CD4-positive, alpha-beta memory T cell (primary cell): ENCODE data around the gene GRID1. TPM values are rescaled to one million over a fixed set of nuclear protein-coding genes. Genes with fewer than 3 reads are reported as not detected.

Source experiments
- CTCF ChIA-PET: fragments of 350-600 bp; sonication (Branson Sonifier 250); formaldehyde crosslinking; loops from one replicate; lab custom pipeline; 2021; ENCODE audit warnings: inconsistent platforms; ENCODE audit not compliant: partially characterized antibody; lab: Charles Lee
- POLR2A ChIA-PET: fragments of 350-600 bp; sonication (Branson Sonifier 250); formaldehyde crosslinking; loops from one replicate; lab custom pipeline; 2021; ENCODE audit not compliant: partially characterized antibody; lab: Charles Lee
- DNase-seq, 5 donors: peaks; one replicate each; pipeline versions ENCODE4 v3.0.0 to v3.0.0-alpha.2; 2020 to 2022; ENCODE audit warnings: mixed read lengths in 1 of 5
- H3K27ac ChIP-seq: one replicate; pipeline ENCODE4 v1.7.0; 2013; ENCODE audit warnings: low read depth, low read length
- H3K27me3 ChIP-seq: 2 replicates; pipeline ENCODE4 v1.7.0; 2013; ENCODE audit warnings: mild to moderate bottlenecking, low read length, moderate library complexity; ENCODE audit not compliant: insufficient read depth
- H3K36me3 ChIP-seq: 2 replicates; pipeline ENCODE4 v1.7.0; 2013; ENCODE audit warnings: mild to moderate bottlenecking, low read length, moderate library complexity; ENCODE audit not compliant: insufficient read depth
- H3K4me1 ChIP-seq: 2 replicates; pipeline ENCODE4 v1.7.0; 2013; ENCODE audit warnings: mild to moderate bottlenecking, low read length, moderate library complexity; ENCODE audit not compliant: insufficient read depth
- H3K4me3 ChIP-seq, 2 donors: one replicate each; pipeline ENCODE4 v1.7.0; 2013; ENCODE audit warnings: low read length in 2 of 2, mild to moderate bottlenecking in 1 of 2
- H3K9me3 ChIP-seq, 2 donors: one replicate each; pipeline ENCODE4 v1.7.0; 2013; ENCODE audit warnings: low read length in 2 of 2, control low read depth in 1 of 2; ENCODE audit not compliant: control insufficient read depth in 1 of 2
- H3K27ac Mint-ChIP-seq, 7 donors: one replicate each; pipeline ENCODE4 v1.8.0; 2020 to 2021; ENCODE audit warnings: mixed read lengths in 7 of 7, mild to moderate bottlenecking in 6 of 7, inconsistent platforms in 3 of 7, moderate library complexity in 3 of 7
- H3K27me3 Mint-ChIP-seq, 2 donors: one replicate each; pipeline ENCODE4 v1.8.0; 2020 to 2021; ENCODE audit warnings: mixed read lengths in 2 of 2
- H3K36me3 Mint-ChIP-seq, 2 donors: one replicate each; pipeline ENCODE4 v1.8.0; 2020 to 2021; ENCODE audit warnings: mixed read lengths in 2 of 2, inconsistent platforms in 1 of 2, mild to moderate bottlenecking in 1 of 2
- H3K4me1 Mint-ChIP-seq, 4 donors: one replicate each; pipeline ENCODE4 v1.8.0; 2020 to 2021; ENCODE audit warnings: mixed read lengths in 4 of 4, mild to moderate bottlenecking in 1 of 4
- H3K4me3 Mint-ChIP-seq, 8 donors: one replicate each; pipeline ENCODE4 v1.8.0; 2020 to 2021; ENCODE audit warnings: mixed read lengths in 8 of 8, mild to moderate bottlenecking in 7 of 8, moderate library complexity in 6 of 8, inconsistent platforms in 3 of 8
- H3K9me3 Mint-ChIP-seq, 8 donors: one replicate each; pipeline ENCODE4 v1.8.0; 2020 to 2021; ENCODE audit warnings: mixed read lengths in 8 of 8, mild to moderate bottlenecking in 5 of 8, inconsistent platforms in 3 of 8, moderate library complexity in 1 of 8
- intact Hi-C: fragments of 100-400 bp; cut with micrococcal nuclease; formaldehyde crosslinking; loops from one replicate; pipeline ENCODE4 v1.15.1; 2023
- polyA plus RNA-seq, 2 donors: library from polyadenylated mRNA; unstranded; fragments of 300-500 nt; fragmentation: Illumina TruSeq; gene quantifications; one replicate each; pipeline ENCODE4 v1.2.3, GENCODE V29; 2021
- total RNA-seq, 2 experiments: library from RNA; stranded (reverse); gene quantifications; one replicate each; pipeline ENCODE4 v1.2.3, GENCODE V29; 2021

The GRID1 gene
- total and polyA plus RNA-seq, 4 experiments from 2014 or later = not detected

DNA sequence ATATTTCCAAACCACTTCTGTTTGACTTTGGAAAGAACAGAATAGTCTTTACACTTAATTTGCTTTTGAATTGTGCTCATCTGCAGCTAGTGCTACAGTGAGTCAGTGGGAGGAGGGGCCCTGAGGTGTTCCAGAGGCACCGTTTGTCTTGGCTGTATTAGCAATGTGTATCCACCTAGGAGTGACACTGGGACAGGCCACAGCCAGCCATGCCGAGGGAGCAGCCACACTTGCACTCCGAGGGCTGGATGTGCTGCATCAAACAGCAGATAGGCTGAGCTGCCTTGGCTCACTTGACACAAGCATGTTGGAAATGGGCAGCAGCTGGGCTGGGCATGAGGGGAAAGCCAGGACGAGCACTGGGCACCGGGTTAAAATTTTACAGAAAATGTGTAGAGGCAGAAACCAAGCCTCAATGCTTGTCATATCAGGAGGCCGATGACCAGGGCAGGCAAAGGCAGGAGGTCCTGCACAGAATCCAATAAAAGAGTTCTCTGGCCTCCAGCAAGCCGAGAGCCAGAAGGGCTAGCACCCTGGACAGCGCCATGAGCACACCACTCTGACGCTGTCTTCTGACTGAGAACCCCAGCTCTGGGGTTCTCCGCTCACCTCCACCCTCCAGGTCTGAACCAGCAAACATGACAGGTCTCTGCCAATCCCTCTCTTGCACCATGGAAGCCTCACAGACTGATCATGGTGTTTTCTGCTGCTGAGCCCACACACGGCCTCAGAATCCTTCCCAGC, 163.3 kb downstream of the GRID1 start:
- H3K4me3 Mint-ChIP-seq = no peak overlapping the region
- no peaks in the 10 kb centered on the region for H3K36me3 Mint-ChIP-seq
- Histone ChIP-seq H3K36me3 (no peaks in the 10 kb centered on the region), H3K4me3 (no peak overlapping the region), H3K27me3 (no peaks in the 10 kb centered on the region), H3K9me3 (no peaks in the 10 kb centered on the region), H3K27ac (no peak overlapping the region), H3K4me1 (no peaks in the 10 kb centered on the region)
- ChIA-PET POLR2A (no interaction called here), CTCF (no interaction called here)
- intact Hi-C loops = no loop called here
- no peak overlapping the region for H3K27ac Mint-ChIP-seq
- peaks cover 2 to 4% of the 10 kb centered on the region in 2 donors for H3K27me3 Mint-ChIP-seq
- H3K4me1 Mint-ChIP-seq = no peaks in the 10 kb centered on the region
- DNase-seq = no peak
- peaks cover 0 to 5% (median 0%) of the 10 kb centered on the region in 8 donors for H3K9me3 Mint-ChIP-seq

DNA sequence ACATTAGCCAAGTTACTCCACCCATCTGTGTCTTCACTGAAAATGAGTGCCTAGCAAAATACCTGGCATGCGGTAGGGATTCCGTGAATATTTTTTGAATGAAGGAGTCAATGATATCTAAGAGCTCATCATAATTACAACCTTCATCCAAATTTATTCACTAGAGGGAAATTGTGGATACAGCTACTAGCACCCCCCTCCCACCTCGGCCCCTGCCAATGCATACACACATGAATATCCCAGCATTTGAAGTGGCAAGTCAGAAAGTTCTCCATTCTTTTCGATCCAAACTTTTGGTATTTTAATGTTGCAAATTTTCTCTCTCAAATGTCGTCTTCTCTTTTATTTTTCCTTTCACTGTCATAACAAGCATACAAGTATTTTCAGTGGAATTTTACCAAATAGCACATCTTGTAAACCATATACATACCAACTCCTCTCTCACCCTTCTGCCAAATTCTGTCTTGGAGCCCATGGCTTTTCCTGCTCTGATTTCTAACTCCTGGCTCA, 164.3 kb downstream of the GRID1 start:
- Mint-ChIP-seq H3K9me3 (peaks cover 0 to 5% (median 0%) of the 10 kb centered on the region in 8 donors), H3K27me3 (peaks cover 1 to 3% of the 10 kb centered on the region in 2 donors), H3K4me3 (no peak overlapping the region), H3K27ac (no peak overlapping the region), H3K4me1 (no peaks in the 10 kb centered on the region), H3K36me3 (no peaks in the 10 kb centered on the region)
- Histone ChIP-seq H3K4me1 (no peaks in the 10 kb centered on the region), H3K27ac (no peak overlapping the region), H3K36me3 (no peaks in the 10 kb centered on the region), H3K4me3 (no peak overlapping the region), H3K27me3 (no peaks in the 10 kb centered on the region), H3K9me3 (no peaks in the 10 kb centered on the region)
- ChIA-PET CTCF (no interaction called here), POLR2A (no interaction called here)
- no peak for DNase-seq
- intact Hi-C loops = no loop called here

DNA sequence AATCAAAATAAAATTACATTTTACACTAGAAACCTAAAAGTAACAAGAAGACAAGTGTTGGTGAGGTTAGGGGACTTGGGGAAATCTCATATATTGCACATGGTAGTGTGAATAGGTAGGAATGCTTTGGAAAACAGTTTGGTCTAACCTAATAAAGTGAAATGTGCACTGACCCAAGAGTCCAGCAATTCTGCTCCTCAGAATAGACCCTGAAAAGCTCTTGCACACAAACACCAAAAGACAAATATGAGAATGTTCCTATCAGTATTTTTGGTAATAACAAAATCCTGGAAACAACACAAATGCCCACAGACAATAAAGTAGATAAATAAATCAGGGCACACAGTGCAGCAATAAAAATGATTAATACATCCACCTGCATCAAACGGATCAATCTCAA, 165.7 kb downstream of the GRID1 start:
- H3K4me1 Mint-ChIP-seq = no peaks in the 10 kb centered on the region
- no peak overlapping the region for H3K4me3 Mint-ChIP-seq
- intact Hi-C loops = no loop called here
- H3K36me3 Mint-ChIP-seq = no peaks in the 10 kb centered on the region
- no peak overlapping the region for H3K4me3 ChIP-seq
- no peaks in the 10 kb centered on the region for H3K9me3 ChIP-seq
- ChIA-PET CTCF (no interaction called here), POLR2A (no interaction called here)
- H3K27me3 Mint-ChIP-seq = peaks cover 0 to 8% of the 10 kb centered on the region in 2 donors
- no peaks in the 10 kb centered on the region for H3K36me3 ChIP-seq
- no peak for DNase-seq
- H3K27ac ChIP-seq = no peak overlapping the region
- H3K9me3 Mint-ChIP-seq = peaks cover 0 to 5% (median 0%) of the 10 kb centered on the region in 8 donors
- H3K27ac Mint-ChIP-seq = no peak overlapping the region
- no peaks in the 10 kb centered on the region for H3K27me3 ChIP-seq
- no peaks in the 10 kb centered on the region for H3K4me1 ChIP-seq

DNA sequence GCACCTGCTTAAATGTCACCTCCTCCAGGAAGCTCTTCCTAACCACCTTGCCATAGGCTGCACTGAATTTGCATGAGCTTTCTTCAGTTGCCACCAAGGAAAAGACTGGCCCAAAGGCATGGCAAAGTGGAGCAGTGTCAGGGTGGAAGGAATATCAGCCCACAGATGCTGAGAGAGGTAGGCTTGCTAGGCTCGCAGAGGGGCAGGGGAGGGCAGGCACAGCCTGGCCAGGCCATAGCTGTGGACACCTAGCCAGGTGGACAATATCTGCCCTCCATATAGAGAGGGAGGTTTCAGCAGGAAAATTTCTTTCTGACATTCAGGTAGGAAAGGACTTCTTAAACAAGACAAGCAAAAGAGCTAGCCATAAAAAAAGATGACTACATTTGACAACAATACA, 166.3 kb downstream of the GRID1 start:
- DNase-seq = no peak
- Histone ChIP-seq H3K36me3 (no peaks in the 10 kb centered on the region), H3K27me3 (no peaks in the 10 kb centered on the region), H3K4me1 (no peaks in the 10 kb centered on the region), H3K27ac (no peak overlapping the region), H3K9me3 (no peaks in the 10 kb centered on the region), H3K4me3 (no peak overlapping the region)
- H3K4me3 Mint-ChIP-seq = no peak overlapping the region
- ChIA-PET CTCF (no interaction called here), POLR2A (no interaction called here)
- intact Hi-C loops = no loop called here
- peaks cover 0 to 5% (median 0%) of the 10 kb centered on the region in 8 donors for H3K9me3 Mint-ChIP-seq
- no peaks in the 10 kb centered on the region for H3K4me1 Mint-ChIP-seq
- H3K36me3 Mint-ChIP-seq = no peaks in the 10 kb centered on the region
- H3K27ac Mint-ChIP-seq = no peak overlapping the region
- H3K27me3 Mint-ChIP-seq = peaks cover 0 to 8% of the 10 kb centered on the region in 2 donors

DNA sequence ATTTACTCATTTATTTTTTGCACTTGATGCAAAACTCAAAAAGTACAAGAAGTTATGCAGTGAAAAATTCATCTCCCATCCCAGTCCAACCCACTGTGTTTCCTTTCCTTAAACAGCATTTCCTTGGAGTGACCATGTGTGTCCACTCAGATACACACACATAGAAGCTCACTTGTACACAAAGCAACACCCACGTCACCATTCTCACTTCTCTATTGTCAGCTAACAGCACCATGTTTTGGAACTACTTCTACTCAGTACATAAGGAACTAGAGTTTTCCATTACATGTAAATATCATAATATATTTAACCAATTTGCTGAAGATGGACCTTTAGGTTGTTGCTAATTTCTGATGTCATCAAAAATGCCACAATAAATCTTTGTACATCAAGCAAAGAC, 167.6 kb downstream of the GRID1 start:
- no peak overlapping the region for H3K4me3 Mint-ChIP-seq
- no peak overlapping the region for H3K27ac Mint-ChIP-seq
- no peak overlapping the region for H3K4me3 ChIP-seq
- peaks cover 0 to 5% (median 0%) of the 10 kb centered on the region in 8 donors for H3K9me3 Mint-ChIP-seq
- no peaks in the 10 kb centered on the region for H3K4me1 Mint-ChIP-seq
- H3K36me3 ChIP-seq = no peaks in the 10 kb centered on the region
- H3K36me3 Mint-ChIP-seq = no peaks in the 10 kb centered on the region
- no peak for DNase-seq
- H3K4me1 ChIP-seq = no peaks in the 10 kb centered on the region
- H3K27me3 ChIP-seq = no peaks in the 10 kb centered on the region
- CTCF ChIA-PET = no interaction called here
- H3K9me3 ChIP-seq = no peaks in the 10 kb centered on the region
- H3K27me3 Mint-ChIP-seq = peaks cover 1 to 9% of the 10 kb centered on the region in 2 donors
- intact Hi-C loops = no loop called here
- no peak overlapping the region for H3K27ac ChIP-seq
- POLR2A ChIA-PET = no interaction called here

DNA sequence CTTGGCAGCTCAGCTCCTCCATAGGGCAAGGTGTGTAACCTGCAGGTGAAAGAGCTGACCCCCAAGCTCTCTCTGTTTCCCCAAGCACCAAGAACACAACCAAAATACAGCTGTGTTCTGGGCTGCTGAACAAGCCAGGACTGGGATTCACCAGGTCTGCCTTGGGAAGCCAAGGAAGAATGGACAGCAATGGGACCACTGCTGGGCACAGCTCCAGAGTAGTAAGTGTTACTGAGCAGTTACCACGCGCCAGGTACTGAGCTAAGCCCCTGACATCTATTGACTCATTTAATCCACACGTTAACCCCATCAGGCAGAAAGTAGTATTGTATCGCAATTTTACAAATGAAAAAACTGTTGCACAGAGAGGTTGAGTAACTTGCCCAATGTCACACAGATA, 168.3 kb downstream of the GRID1 start:
- H3K27ac ChIP-seq = no peak overlapping the region
- H3K9me3 ChIP-seq = no peaks in the 10 kb centered on the region
- Mint-ChIP-seq H3K4me1 (no peaks in the 10 kb centered on the region), H3K27me3 (peaks cover 4 to 12% of the 10 kb centered on the region in 2 donors), H3K9me3 (peaks cover 0 to 5% (median 0%) of the 10 kb centered on the region in 8 donors), H3K36me3 (no peaks in the 10 kb centered on the region), H3K4me3 (no peak overlapping the region), H3K27ac (no peak overlapping the region)
- no peaks in the 10 kb centered on the region for H3K27me3 ChIP-seq
- DNase-seq = no peak
- H3K4me1 ChIP-seq = no peaks in the 10 kb centered on the region
- H3K36me3 ChIP-seq = no peaks in the 10 kb centered on the region
- ChIA-PET POLR2A (no interaction called here), CTCF (no interaction called here)
- intact Hi-C loops = no loop called here
- H3K4me3 ChIP-seq = no peak overlapping the region

DNA sequence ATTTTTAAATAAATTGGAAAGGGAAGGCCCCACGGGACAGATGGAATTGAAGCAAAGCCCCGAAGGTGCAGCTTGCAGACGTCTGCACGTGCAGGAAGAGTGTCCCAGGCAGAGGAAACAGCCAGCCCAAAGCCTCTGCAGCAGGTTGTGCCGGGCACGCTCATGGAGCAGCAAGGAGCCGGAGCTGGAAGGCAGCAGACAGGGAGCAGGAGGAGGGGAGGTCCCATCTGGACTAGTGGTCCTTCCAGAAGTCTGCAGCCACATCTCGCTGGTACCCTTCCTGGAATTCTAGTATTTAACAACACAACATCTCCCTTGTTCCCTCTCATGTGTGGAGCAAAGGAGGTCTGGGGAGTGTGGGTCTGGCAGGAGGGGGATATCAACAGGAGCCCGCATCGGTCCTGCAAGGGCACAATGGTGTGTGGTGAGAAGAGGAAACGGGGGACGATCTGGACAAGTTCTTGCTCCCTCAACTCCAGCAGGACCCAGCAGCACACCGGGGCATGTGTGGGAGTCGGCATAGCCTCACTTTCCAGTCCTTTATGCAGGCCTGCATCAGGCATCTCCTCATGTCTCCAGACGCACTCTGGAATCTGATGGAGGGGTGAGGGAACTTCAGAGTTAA, 169.3 kb downstream of the GRID1 start:
- Mint-ChIP-seq H3K36me3 (no peaks in the 10 kb centered on the region), H3K27me3 (peaks cover 6 to 12% of the 10 kb centered on the region in 2 donors)

More for the DNA sequence above, 169.3 kb downstream of the GRID1 start:
- H3K4me1 ChIP-seq = no peaks in the 10 kb centered on the region
- intact Hi-C loops = no loop called here
- no peak overlapping the region for H3K4me3 ChIP-seq
- no peaks in the 10 kb centered on the region for H3K36me3 ChIP-seq
- Mint-ChIP-seq H3K4me3 (no peak overlapping the region), H3K27ac (no peak overlapping the region), H3K4me1 (no peaks in the 10 kb centered on the region), H3K9me3 (peaks cover 0 to 5% (median 0%) of the 10 kb centered on the region in 8 donors)
- H3K27ac ChIP-seq = no peak overlapping the region
- H3K9me3 ChIP-seq = no peaks in the 10 kb centered on the region
- POLR2A ChIA-PET = no interaction called here
- no peaks in the 10 kb centered on the region for H3K27me3 ChIP-seq
- CTCF ChIA-PET = no interaction called here
- no peak for DNase-seq
